Panc1 (cell line): ENCODE results near the gene B4GALT2. TPM values are rescaled to one million over a fixed set of nuclear protein-coding genes. Genes with fewer than 3 reads are reported as not detected.

Experiments used
- ATAC-seq: fragments of 200-7000 bp; cut with Tn5 transposase; 2 replicates; pipeline ENCODE4 v1.9.1; 2020; ENCODE audit warnings: mild to moderate bottlenecking, moderate library complexity
- BruUV-seq: library from RNA; stranded (reverse); fragments of 400-500 nt; replicated peaks from 2 replicates; lab custom pipeline; 2021; lab: Mats Ljungman, UMichigan
- CTCF ChIA-PET: fragments of 300-600 bp; sonication (Branson Sonifier 250); formaldehyde crosslinking; loops from one replicate; lab custom pipeline; 2022; ENCODE audit warnings: antibody characterized with exemption; lab: Charles Lee
- POLR2A ChIA-PET: fragments of 300-600 bp; sonication (Branson Sonifier 250); formaldehyde crosslinking; loops from one replicate; lab custom pipeline; 2022; ENCODE audit warnings: antibody characterized with exemption; lab: Charles Lee
- DNase-seq: peaks from one replicate; pipeline ENCODE4 v3.0.0-alpha.2; 2010; ENCODE audit warnings: low read depth, low spot score
- H3K27ac ChIP-seq: 2 replicates; pipeline ENCODE4 v1.5.1; 2011; ENCODE audit warnings: mild to moderate bottlenecking, low read length, inconsistent platforms
- H3K27me3 ChIP-seq: fragments of 200-500 bp; sonication (Bioruptor generic); 2 replicates; pipeline ENCODE4 v1.6.0; 2014; ENCODE audit warnings: low read length, inconsistent platforms; ENCODE audit not compliant: control insufficient read depth, insufficient read depth
- H3K36me3 ChIP-seq: fragments of 200-500 bp; sonication (Bioruptor generic); 2 replicates; pipeline ENCODE4 v1.5.1; 2014; ENCODE audit warnings: inconsistent platforms, mild to moderate bottlenecking, low read length, moderate library complexity; ENCODE audit not compliant: control insufficient read depth, insufficient read depth
- H3K4me1 ChIP-seq: 2 replicates; pipeline ENCODE4 v1.5.1; 2011; ENCODE audit warnings: inconsistent platforms, mild to moderate bottlenecking, low read length, moderate library complexity; ENCODE audit not compliant: control insufficient read depth, insufficient read depth
- H3K4me3 ChIP-seq, 2 experiments: 2 replicates each; pipeline ENCODE4 v1.5.1; 2011 to 2012; ENCODE audit warnings: low read depth in 2 of 2, low read length in 2 of 2, mild to moderate bottlenecking in 2 of 2, inconsistent platforms in 1 of 2, moderate library complexity in 1 of 2
- H3K9me3 ChIP-seq: fragments of 200-500 bp; sonication (Bioruptor generic); 2 replicates; pipeline ENCODE4 v1.5.1; 2014; ENCODE audit warnings: low read depth, mild to moderate bottlenecking, inconsistent platforms, low read length, moderate library complexity; ENCODE audit not compliant: control insufficient read depth, insufficient read depth
- POLR2AphosphoS5 ChIP-seq: IDR thresholded peaks from 2 replicates; pipeline ENCODE4 v1.6.1; 2012; ENCODE audit warnings: mild to moderate bottlenecking, low read depth, low read length, moderate library complexity
- SIN3A ChIP-seq: IDR thresholded peaks from 2 replicates; pipeline ENCODE4 v1.6.1; 2012; ENCODE audit warnings: low read depth, mild to moderate bottlenecking, low read length, moderate library complexity, borderline replicate concordance; ENCODE audit not compliant: insufficient read depth
- TCF7L2 ChIP-seq: IDR thresholded peaks from 2 replicates; pipeline ENCODE4 v1.6.1; 2011; ENCODE audit warnings: mild to moderate bottlenecking, low read depth, low read length, inconsistent platforms
- in situ Hi-C: cut with HindIII; loops from 2 replicates; pipeline ENCODE4 v1.10.0; 2016; ENCODE audit warnings: low sequenced_read_pairs, low pct_unique_long_range_greater_than_20kb
- intact Hi-C: fragments of 100-400 bp; cut with micrococcal nuclease; formaldehyde crosslinking; loops from one replicate; pipeline ENCODE4 v1.10.0; 2022; ENCODE audit not compliant: unreplicated experiment
- total RNA-seq: library from RNA; stranded (reverse); gene quantifications from one replicate; pipeline ENCODE4 v1.2.1, GENCODE V29; 2021; ENCODE audit not compliant: unreplicated experiment
- TF ChIP-seq, protein P1 (sequence below): fragments of 450-650 bp; IDR thresholded peaks from 2 replicates; pipeline ENCODE4 v1.5.1; 2017; ENCODE audit warnings: mild to moderate bottlenecking
- TF ChIP-seq, protein P2 (sequence below), 2 experiments: IDR thresholded peaks; 2 replicates each; pipeline ENCODE4 v1.6.1; 2011 to 2012; ENCODE audit warnings: low read depth in 2 of 2, control low read depth in 1 of 2, low read length in 1 of 2, mild to moderate bottlenecking in 1 of 2, moderate library complexity in 1 of 2; ENCODE audit not compliant: insufficient read depth in 1 of 2

Gene B4GALT2
- total RNA-seq, 1 experiment from 2014 or later: 90.1 TPM

DNA sequence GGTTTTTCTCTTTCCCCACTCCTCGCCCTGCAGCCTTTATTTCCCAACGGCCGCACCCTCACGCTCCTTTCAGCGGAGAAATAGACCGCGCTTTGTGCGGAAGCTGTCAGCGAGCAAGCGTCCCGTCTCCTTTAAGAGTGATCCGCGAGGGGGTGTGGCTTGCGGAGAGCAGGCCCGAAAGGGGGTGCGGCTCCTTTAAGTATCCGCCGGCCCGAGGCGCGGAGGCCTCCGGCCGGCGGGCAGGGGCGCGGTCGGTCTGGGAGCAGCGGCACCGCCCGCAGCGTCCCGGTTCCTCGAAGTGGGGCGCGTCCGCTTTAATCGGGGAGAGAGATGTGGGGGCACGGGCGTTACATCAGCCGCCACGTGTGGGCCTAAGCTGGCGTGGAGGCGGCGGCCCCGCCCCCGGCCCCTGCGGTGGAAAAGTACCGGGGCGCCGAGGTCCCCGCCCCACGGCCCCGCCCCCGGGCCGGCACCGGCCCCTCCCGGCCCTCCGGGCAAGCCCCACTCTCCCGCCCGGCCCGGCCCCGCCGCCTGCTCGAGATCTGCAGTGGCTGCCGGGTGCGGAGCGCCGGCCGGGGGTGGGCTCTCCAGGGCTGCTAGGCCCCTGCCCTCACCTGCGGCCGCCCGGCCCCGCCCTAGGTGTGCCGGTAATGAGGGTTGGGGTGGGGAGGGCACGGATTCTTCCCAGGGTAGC is 51.0 kb downstream of the B4GALT2 start:
- BruUV-seq: no TSS peak
- Histone ChIP-seq H3K27ac (peak overlapping the region; percentile 87), H3K9me3 (no peaks in the 10 kb centered on the region), H3K4me1 (peaks cover 16% of the 10 kb centered on the region), H3K36me3 (no peaks in the 10 kb centered on the region; the same call in 1 of the 2 replicates), H3K27me3 (no peaks in the 10 kb centered on the region), H3K4me3 (peak overlapping the region; percentile 78 to 86)
- TF ChIP-seq POLR2AphosphoS5 (peak; percentile 63), SIN3A (no peak), TCF7L2 (no peak)
- TF ChIP-seq, protein P1, sequence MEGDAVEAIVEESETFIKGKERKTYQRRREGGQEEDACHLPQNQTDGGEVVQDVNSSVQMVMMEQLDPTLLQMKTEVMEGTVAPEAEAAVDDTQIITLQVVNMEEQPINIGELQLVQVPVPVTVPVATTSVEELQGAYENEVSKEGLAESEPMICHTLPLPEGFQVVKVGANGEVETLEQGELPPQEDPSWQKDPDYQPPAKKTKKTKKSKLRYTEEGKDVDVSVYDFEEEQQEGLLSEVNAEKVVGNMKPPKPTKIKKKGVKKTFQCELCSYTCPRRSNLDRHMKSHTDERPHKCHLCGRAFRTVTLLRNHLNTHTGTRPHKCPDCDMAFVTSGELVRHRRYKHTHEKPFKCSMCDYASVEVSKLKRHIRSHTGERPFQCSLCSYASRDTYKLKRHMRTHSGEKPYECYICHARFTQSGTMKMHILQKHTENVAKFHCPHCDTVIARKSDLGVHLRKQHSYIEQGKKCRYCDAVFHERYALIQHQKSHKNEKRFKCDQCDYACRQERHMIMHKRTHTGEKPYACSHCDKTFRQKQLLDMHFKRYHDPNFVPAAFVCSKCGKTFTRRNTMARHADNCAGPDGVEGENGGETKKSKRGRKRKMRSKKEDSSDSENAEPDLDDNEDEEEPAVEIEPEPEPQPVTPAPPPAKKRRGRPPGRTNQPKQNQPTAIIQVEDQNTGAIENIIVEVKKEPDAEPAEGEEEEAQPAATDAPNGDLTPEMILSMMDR: no peak
- TF ChIP-seq, protein P2, sequence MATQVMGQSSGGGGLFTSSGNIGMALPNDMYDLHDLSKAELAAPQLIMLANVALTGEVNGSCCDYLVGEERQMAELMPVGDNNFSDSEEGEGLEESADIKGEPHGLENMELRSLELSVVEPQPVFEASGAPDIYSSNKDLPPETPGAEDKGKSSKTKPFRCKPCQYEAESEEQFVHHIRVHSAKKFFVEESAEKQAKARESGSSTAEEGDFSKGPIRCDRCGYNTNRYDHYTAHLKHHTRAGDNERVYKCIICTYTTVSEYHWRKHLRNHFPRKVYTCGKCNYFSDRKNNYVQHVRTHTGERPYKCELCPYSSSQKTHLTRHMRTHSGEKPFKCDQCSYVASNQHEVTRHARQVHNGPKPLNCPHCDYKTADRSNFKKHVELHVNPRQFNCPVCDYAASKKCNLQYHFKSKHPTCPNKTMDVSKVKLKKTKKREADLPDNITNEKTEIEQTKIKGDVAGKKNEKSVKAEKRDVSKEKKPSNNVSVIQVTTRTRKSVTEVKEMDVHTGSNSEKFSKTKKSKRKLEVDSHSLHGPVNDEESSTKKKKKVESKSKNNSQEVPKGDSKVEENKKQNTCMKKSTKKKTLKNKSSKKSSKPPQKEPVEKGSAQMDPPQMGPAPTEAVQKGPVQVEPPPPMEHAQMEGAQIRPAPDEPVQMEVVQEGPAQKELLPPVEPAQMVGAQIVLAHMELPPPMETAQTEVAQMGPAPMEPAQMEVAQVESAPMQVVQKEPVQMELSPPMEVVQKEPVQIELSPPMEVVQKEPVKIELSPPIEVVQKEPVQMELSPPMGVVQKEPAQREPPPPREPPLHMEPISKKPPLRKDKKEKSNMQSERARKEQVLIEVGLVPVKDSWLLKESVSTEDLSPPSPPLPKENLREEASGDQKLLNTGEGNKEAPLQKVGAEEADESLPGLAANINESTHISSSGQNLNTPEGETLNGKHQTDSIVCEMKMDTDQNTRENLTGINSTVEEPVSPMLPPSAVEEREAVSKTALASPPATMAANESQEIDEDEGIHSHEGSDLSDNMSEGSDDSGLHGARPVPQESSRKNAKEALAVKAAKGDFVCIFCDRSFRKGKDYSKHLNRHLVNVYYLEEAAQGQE (IDR thresholded peaks at IDR 0.05; ENCODE audit: insufficient read depth in 1 of 2, low read depth in 2 of 2, low read length in 1 of 2): 0 out of 4 replicates have a peak, but pooled peaks of 1 of the 2 experiments have one; percentile 0
- ChIA-PET POLR2A (no interaction called here), CTCF (no interaction called here)
- no peak for DNase-seq
- ATAC-seq: peak; percentile 89
- intact Hi-C loops: no loop called here
- in situ Hi-C loops: no loop called here

DNA sequence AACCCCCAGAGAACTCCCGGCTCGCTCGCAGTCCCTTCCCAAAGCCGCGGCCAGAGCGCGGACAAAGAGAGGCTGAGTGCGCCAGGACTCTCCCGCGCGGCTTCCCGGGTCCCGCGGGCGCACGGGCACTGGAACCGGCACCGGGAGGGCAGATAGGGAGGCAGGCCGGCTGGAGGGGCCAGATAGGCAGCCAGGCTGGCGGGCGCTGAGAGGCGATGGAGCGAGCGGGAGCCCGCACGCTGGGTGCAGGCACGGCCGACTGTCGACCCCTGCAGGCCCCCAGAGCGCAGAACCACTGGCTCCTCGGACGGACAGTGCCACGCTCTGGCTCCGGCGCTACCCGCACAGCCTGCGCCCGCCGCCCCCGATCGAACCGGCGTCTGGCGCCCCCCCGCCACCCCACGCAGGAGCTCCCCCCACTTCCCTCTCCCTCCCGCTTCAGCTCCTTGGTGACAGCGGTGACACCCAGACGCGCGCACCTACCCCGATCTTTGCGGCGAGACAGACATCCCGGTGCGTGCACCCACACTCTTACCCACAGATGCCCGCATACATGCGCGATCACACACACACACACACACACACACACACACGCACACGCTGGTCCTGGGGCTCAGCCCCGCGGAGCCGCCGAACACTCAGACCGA is 51.7 kb downstream of the B4GALT2 start:
- Histone ChIP-seq H3K9me3 (no peaks in the 10 kb centered on the region), H3K27ac (peak overlapping the region; percentile 76), H3K4me1 (peaks cover 15% of the 10 kb centered on the region), H3K36me3 (no peaks in the 10 kb centered on the region; the same call in 1 of the 2 replicates), H3K4me3 (peak overlapping the region; percentile 78 to 86), H3K27me3 (no peaks in the 10 kb centered on the region)
- DNase-seq: no peak
- CTCF ChIA-PET: no interaction called here
- intact Hi-C loops: no loop called here
- TF ChIP-seq, protein P1: no peak; the same call in 1 of the 2 replicates
- TF ChIP-seq POLR2AphosphoS5 (no peak), SIN3A (no peak), TCF7L2 (no peak)
- TF ChIP-seq, protein P2 (IDR thresholded peaks at IDR 0.05; ENCODE audit: insufficient read depth in 1 of 2, low read depth in 2 of 2, low read length in 1 of 2): no peak
- POLR2A ChIA-PET: no interaction called here
- no TSS peak for BruUV-seq
- in situ Hi-C loops: no loop called here
- peak; percentile 52 for ATAC-seq
